Tibial nerve (tissue), 4 donors: ENCODE data around the gene IDS. TPM values are rescaled to one million over a fixed set of nuclear protein-coding genes. Genes with fewer than 3 reads are reported as not detected.
"Not testable (repeated sequence)": the region's sequence is repeated elsewhere in the genome, so short reads cannot be mapped to it uniquely, and the experiment has no call there.

Experiments used
- DNase-seq, 2 donors: peaks; one replicate each; pipeline ENCODE4 v3.0.0-alpha.2; 2019; ENCODE audit warnings: low spot score in 2 of 2
- H3K27ac ChIP-seq, 4 donors: fragments of 200-600 bp; sonication (generic) in 3 of 4; one replicate each; pipeline ENCODE4 v1.5.1; 2017 to 2019; ENCODE audit warnings: mild to moderate bottlenecking in 1 of 4
- H3K27me3 ChIP-seq, 2 donors: fragments of 200-600 bp; sonication (generic) in 1 of 2; one replicate each; pipeline versions ENCODE4 v1.5.1 to v1.6.0; 2017 to 2019
- H3K36me3 ChIP-seq, 3 donors: fragments of 200-600 bp; sonication (generic); one replicate each; pipeline ENCODE4 v1.5.1; 2018 to 2019
- H3K4me1 ChIP-seq, 4 donors: fragments of 200-600 bp; sonication (generic) in 3 of 4; one replicate each; pipeline ENCODE4 v1.5.1; 2017 to 2019
- H3K4me3 ChIP-seq, 4 donors: fragments of 200-600 bp; sonication (generic) in 3 of 4; one replicate each; pipeline ENCODE4 v1.5.1; 2017 to 2019; ENCODE audit warnings: mild to moderate bottlenecking in 1 of 4, moderate library complexity in 1 of 4
- H3K9me3 ChIP-seq, 4 donors: fragments of 200-600 bp; sonication (generic) in 3 of 4; one replicate each; pipeline ENCODE4 v1.5.1; 2017 to 2019
- CTCF ChIP-seq, 5 experiments: fragments of 200-600 bp in 3 of 5; fragments of 450-650 bp in 2 of 5; sonication (generic) in 3 of 5; IDR thresholded peaks; one replicate each; pipeline ENCODE4 v1.5.1; 2016 to 2019; ENCODE audit warnings: antibody characterized with exemption in 5 of 5, mild to moderate bottlenecking in 3 of 5, moderate library complexity in 2 of 5
- EP300 ChIP-seq, 2 donors: sonication (generic); formaldehyde crosslinking; IDR thresholded peaks; one replicate each; pipeline ENCODE4 v1.6.1; 2017; ENCODE audit warnings: antibody characterized with exemption in 2 of 2, mild to moderate bottlenecking in 1 of 2
- POLR2A ChIP-seq, 2 donors: fragments of 450-650 bp; IDR thresholded peaks; one replicate each; pipeline ENCODE4 v1.6.1; 2017; ENCODE audit warnings: antibody characterized with exemption in 2 of 2, mild to moderate bottlenecking in 2 of 2, moderate library complexity in 2 of 2
- WGBS, 2 donors: methylation state at CpG; one replicate each; pipeline ENCODE4 v1.1.5; 2018; 5-methylcytosine and 5-hydroxymethylcytosine counted together
- total RNA-seq, 4 donors: library from RNA; depleted of rRNA; stranded (reverse); fragments of >200 nt; gene quantifications; one replicate each; pipeline ENCODE4 v1.1.0, GENCODE V29; 2016

The IDS gene
- total RNA-seq, 4 donors from 2014 or later = 68.4 to 118 (median 92.4) TPM

- 40 to 41% methylated on average over 1 to 13 of the region's 13 CpGs for WGBS, 2 donors
- H3K27me3 ChIP-seq = no peaks in the 10 kb centered on the region
- no peaks in the 10 kb centered on the region for H3K9me3 ChIP-seq
- TF ChIP-seq POLR2A (IDR thresholded peaks at IDR 0.05) (no peak), EP300 (IDR thresholded peaks at IDR 0.05) (no peak), CTCF (IDR thresholded peaks at IDR 0.05) (no peak)
- DNase-seq = no peak
- H3K36me3 ChIP-seq = peaks cover 0 to 3% (median 0%) of the 10 kb centered on the region in 3 donors
- peaks cover 0 to 9% (median 2%) of the 10 kb centered on the region in 4 donors for H3K4me1 ChIP-seq
- H3K27ac ChIP-seq = peak overlapping the region; percentile 61 to 92 (median 89)
- H3K4me3 ChIP-seq = peak overlapping the region; percentile 51 to 65 (median 60)
These were observed 36.5 kb upstream of the IDS start for GRCh38 chrX:149541521-149542047.

GRCh38 chrX:149540621-149541520, 35.8 kb upstream of the IDS start, which contains the start of gene EOLA1:
TSS of gene EOLA1 (plus strand) at chrX:149541012. CDS start at chrX:149545631, 4,619 bp downstream.
- H3K4me1 ChIP-seq = peaks cover 0 to 9% (median 2%) of the 10 kb centered on the region in 4 donors
- WGBS, 2 donors = 1 to 53% methylated on average over 14 to 69 of the region's 71 CpGs
- DNase-seq = peak; percentile 59 to 68
- H3K27me3 ChIP-seq = no peaks in the 10 kb centered on the region
- no peaks in the 10 kb centered on the region for H3K9me3 ChIP-seq
- peak within 1 kb of the TSS; percentile 63 to 92 (median 89) for H3K27ac ChIP-seq
- H3K4me3 ChIP-seq = peak within 1 kb of the TSS; percentile 51 to 65 (median 60)
- peak in 1 of 2 donors; percentile 52 for TF ChIP-seq POLR2A (IDR thresholded peaks at IDR 0.05)
- peak in 1 of 5 experiments; percentile 15 for TF ChIP-seq CTCF (IDR thresholded peaks at IDR 0.05)
- peak; percentile 69 to 87 for TF ChIP-seq EP300 (IDR thresholded peaks at IDR 0.05)
- H3K36me3 ChIP-seq = peaks cover 0 to 3% (median 0%) of the 10 kb centered on the region in 3 donors

GRCh38 chrX:149540131-149540620, 35.1 kb upstream of the IDS start:
- Histone ChIP-seq H3K9me3 (no peaks in the 10 kb centered on the region), H3K27ac (peak overlapping the region; percentile 61 to 92 (median 89)), H3K27me3 (no peaks in the 10 kb centered on the region), H3K4me1 (peaks cover 0 to 9% (median 2%) of the 10 kb centered on the region in 4 donors), H3K4me3 (peak overlapping the region; percentile 51 to 65 (median 60)), H3K36me3 (peaks cover 0 to 3% (median 0%) of the 10 kb centered on the region in 3 donors)
- DNase-seq = peak; percentile 89 to 91
- TF ChIP-seq CTCF (IDR thresholded peaks at IDR 0.05) (no peak), POLR2A (IDR thresholded peaks at IDR 0.05) (no peak), EP300 (IDR thresholded peaks at IDR 0.05) (no peak)
- 0 to 39% methylated on average over 6 to 19 of the region's 24 CpGs for WGBS, 2 donors

GRCh38 chrX:149539283-149540130, 34.4 kb upstream of the IDS start:
- WGBS, 2 donors = 0 to 54% methylated on average over 13 to 34 of the region's 34 CpGs
- TF ChIP-seq POLR2A (IDR thresholded peaks at IDR 0.05) (no peak), CTCF (IDR thresholded peaks at IDR 0.05) (no peak), EP300 (IDR thresholded peaks at IDR 0.05) (no peak)
- Histone ChIP-seq H3K36me3 (peaks cover 0 to 8% (median 0%) of the 10 kb centered on the region in 3 donors), H3K27ac (peak overlapping the region; percentile 63 to 92 (median 81)), H3K4me1 (peaks cover 0 to 9% (median 2%) of the 10 kb centered on the region in 4 donors), H3K9me3 (no peaks in the 10 kb centered on the region), H3K27me3 (no peaks in the 10 kb centered on the region), H3K4me3 (peak overlapping the region; percentile 23 to 65 (median 45))
- peak; percentile 78 to 80 for DNase-seq

- 83 to 92% methylated on average over 1 to 7 of the region's 11 CpGs for WGBS, 2 donors
- H3K9me3 ChIP-seq, H3K27ac ChIP-seq, H3K4me1 ChIP-seq, DNase-seq, H3K4me3 ChIP-seq, H3K36me3 ChIP-seq, H3K27me3 ChIP-seq: not testable (repeated sequence)
These were observed 32.4 kb upstream of the IDS start for GRCh38 chrX:149537474-149537873.

- not testable (repeated sequence) for H3K4me1 ChIP-seq, DNase-seq, H3K9me3 ChIP-seq, H3K27ac ChIP-seq, H3K27me3 ChIP-seq, H3K4me3 ChIP-seq
- WGBS, 2 donors = 52 to 87% methylated on average over 3 of the region's 3 CpGs
- H3K36me3 ChIP-seq = peaks cover 0 to 14% (median 0%) of the 10 kb centered on the region in 3 donors
These were observed 30.0 kb upstream of the IDS start for GRCh38 chrX:149534926-149535602.

- not testable (repeated sequence) for H3K4me3 ChIP-seq, H3K27ac ChIP-seq, H3K27me3 ChIP-seq, H3K4me1 ChIP-seq, H3K9me3 ChIP-seq, DNase-seq
- WGBS, 2 donors = 88 to 100% methylated on average over 1 to 11 of the region's 11 CpGs
- peaks cover 0 to 14% (median 0%) of the 10 kb centered on the region in 3 donors for H3K36me3 ChIP-seq
These were observed 28.9 kb upstream of the IDS start for GRCh38 chrX:149533999-149534398.
